HG03064 (cell line): ENCODE results near the gene CHST11.

Experiments used
- ATAC-seq: cut with Tn5 transposase; IDR thresholded peaks from one replicate; pipeline ENCODE4 v1.9.1; 2021; ENCODE audit warnings: low read depth; ENCODE audit not compliant: unreplicated experiment

The CHST11 gene

DNA sequence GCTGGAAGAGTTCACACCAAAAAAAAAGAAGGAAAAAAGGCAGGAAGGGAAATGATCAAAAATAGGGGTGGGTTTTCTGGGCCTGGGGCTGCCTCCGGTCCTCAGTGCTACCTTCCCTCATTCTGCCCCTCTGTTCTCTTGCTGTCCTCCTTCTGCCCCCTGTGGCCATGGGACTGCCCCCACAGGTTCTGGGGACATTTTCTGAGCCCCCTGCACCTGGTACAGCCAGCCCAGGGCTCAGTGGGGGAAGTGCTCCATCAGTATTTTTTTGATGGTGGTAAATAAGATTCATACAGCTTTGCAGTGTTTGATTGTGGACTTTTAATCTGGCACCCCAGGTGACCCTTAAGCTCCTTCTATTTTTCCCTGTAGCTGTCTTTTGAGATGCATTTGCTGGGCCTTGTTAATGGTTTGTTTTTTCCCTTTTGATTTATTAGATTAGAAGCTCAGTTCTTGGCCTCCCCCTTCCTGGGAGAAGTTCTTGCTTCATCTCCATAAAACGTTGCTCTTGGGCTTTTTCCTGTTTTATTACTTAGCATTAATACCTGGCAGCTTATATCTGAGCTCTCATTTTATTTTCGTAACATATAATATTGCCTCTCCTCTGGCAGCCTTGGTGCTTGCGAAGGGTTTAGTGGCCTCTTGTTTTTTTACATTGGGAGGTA is 43.1 kb downstream of the CHST11 start:
- ATAC-seq = no peak

- ATAC-seq = no peak
Measured at GRCh38 chr12:104501115-104501514, 44.4 kb downstream of the CHST11 start.

DNA sequence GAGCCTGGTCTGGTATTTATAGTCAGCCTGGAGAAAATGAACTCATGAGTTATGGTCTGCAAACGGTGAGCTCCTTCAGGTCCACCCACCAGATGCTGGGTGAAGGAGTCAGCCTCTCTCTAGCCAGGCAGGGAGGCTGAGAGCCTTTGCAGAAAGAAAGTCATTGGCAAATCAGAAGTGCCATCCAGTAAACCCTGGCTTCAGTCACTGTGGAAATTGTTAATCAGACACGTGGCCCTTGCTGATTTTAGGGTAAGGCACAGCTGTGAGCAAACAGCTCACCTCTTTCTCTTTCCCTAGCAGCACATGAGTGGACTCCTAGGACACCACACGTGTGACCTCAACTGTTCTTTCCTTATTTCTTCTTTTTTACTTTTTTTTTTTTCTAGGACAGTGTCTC is 44.9 kb downstream of the CHST11 start:
- ATAC-seq = no peak

GRCh38 chr12:104502217-104502616 is 45.5 kb downstream of the CHST11 start:
- ATAC-seq = no peak

GRCh38 chr12:104502638-104503037 is 45.9 kb downstream of the CHST11 start:
- ATAC-seq = no peak

DNA sequence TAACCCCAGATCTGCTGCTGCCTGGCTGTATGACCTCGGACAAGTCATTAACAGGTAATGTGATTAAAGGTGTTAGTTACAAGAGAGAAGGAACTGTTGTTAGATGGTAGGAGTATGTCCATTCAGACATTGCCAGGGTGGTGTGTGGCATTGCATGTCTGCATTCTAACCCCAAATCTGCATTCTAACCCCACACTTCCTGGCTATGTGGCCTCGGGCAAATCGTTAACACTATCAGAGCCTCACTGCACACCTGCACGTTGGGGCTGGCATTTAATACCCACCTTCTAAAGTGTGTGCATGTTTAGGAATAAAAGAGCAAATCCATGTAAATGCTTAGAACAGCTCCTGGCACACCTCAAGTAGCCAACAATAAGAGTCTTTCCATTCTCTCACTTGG is 46.4 kb downstream of the CHST11 start:
- ATAC-seq = no peak

GRCh38 chr12:104504146-104504545 is 47.4 kb downstream of the CHST11 start:
- ATAC-seq = no peak

GRCh38 chr12:104505095-104505818 is 48.5 kb downstream of the CHST11 start:
- ATAC-seq = peak; percentile 95

DNA sequence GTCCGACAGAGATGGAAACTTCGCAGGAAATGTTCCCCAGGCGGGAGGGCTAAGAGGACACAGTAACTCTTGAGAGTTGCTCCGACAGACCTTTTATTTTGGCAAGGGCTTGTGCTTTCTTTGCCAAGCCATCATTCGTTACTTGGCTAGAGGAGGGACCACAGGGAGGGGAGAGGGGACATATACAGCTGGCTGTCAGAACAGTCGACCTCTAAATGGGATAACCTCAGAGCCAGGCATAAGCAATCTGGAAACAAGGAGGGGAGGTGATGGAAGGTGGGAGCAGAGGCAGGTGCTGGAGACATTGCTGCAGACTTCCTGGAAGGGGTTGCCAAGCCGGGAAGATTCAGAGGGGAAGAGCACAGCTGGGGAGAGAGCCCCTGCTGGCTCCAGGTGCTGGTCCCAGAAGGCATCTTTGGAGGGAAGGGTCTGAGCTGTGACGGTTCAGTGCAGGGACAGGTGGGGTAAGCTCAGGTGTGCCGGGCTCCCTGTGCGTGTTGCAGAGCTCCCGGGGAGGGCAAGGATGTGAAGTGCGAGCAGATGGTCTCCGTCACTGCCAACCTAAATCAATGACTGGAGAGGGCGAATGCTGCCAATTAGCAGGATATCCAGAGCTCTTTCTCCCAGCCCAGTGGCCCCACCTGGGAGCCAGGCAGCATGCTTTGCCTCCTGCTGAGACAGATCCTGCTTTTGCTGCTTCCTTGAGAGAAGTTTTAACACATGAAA is 50.1 kb downstream of the CHST11 start:
- no peak for ATAC-seq

GRCh38 chr12:104507672-104508071 is 50.9 kb downstream of the CHST11 start:
- ATAC-seq = no peak

DNA sequence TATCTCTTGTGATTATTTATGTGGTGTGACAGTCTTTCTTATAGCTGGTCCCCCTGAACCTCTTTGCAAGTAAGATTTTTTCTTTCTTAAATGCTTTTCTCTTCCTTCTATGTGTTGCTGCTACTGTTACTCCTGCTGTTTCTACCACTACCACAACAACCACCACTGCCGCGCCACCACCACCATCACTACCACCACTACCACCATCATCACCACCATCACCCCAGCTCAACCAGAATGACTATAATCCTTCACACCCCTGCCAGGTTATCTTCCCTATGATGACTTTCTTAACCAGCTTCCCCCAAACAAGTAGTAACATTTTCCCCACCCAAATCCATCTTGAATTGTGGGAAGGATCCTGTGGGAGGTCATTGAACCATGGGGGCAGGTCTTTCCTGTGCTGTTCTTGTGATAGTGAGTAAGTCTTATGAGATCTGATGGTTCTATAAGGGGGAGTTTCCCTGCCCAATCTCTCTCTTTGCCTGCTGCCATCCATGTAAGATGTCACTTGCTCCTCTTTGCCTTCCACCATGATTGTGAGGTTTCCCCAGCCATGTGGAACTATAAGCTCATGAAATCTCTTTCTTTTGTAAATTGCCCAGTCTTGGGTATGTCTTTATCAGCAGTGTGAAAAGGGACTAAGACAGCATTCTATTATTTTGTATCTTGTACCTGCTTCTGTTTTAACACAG is 52.2 kb downstream of the CHST11 start:
- no peak for ATAC-seq

DNA sequence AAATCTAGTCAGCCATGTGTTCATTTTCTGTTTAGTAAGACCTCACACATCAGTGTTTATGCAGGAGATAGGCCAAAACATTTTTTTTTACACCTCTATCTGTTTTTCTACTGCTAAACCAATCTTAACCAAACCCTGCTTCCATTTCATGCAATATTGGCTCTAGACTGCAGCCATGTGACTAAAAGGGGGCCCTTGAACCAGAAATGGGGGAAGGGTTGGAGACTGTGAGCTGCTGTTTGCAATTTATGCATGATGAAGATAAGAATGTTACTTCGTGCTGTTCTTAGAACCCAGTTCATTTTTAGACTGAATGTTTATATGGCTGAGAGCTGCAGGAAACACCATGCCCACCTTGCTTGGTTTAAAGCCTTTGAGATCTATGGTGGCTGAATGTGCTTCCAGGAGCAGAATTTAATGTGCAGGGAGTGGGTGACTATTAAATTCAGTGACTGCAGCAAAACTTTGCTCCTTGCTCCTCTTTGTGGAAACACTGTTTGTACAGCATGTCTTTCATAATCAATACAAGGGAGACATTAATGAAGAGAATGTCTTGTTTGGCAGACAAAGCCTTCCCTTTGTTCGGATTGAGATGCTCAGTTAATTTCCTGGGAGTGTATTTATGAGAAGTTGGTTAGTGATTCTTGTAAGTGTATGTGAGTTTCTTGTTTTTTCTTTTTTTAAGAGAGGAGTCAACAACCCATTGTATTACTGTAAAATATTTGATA is 53.6 kb downstream of the CHST11 start:
- ATAC-seq = no peak

DNA sequence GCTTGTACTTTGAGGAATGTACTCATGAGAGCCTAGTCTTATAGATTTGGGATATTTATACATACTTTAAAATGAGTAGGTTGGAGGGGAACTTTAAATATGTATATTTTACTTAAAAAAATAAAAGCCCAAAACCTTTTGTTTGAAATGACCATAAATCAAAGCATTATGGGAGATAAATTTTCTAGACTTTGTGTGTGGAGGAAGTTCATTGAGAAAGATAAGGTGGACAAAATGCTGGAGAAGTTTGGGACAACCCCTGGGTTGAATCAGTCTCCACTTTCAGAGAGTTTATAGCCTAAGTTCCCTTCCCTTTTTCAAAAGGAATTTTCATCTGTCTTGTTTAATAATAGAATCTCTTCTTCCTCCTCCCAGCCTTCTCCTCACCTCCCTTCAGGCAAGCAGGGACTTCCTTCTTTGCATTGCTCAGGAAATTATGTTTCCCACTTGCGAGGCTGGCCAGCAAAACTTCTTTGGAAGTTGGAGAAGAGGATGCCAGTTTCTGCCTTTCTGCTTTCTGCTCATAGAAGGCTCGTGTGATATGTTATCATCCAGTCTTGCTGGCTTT is 54.2 kb downstream of the CHST11 start:
- ATAC-seq = no peak

DNA sequence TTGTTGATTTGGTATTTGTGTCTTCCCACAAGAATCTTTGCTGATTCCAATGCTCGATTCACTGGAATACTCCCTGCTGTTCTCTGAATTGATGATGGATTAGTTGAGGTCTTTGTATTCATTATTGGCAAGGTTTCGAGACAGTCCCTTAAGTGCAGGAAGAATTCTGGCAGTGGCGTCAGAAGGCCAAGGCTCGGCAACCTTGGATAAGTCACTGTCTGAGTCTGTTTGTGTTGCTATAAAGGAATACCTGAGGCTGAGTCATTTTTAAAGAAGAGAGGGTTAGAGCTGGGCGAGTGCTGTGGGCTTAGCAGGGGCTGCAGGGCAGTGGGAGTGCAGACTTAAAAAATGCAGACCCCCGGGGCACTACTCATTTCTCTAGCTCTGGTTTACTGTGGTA is 56.9 kb downstream of the CHST11 start:
- ATAC-seq = no peak

GRCh38 chr12:104514092-104514810 is 57.5 kb downstream of the CHST11 start:
- no peak for ATAC-seq

GRCh38 chr12:104515899-104516298 is 59.2 kb downstream of the CHST11 start:
- no peak for ATAC-seq

DNA sequence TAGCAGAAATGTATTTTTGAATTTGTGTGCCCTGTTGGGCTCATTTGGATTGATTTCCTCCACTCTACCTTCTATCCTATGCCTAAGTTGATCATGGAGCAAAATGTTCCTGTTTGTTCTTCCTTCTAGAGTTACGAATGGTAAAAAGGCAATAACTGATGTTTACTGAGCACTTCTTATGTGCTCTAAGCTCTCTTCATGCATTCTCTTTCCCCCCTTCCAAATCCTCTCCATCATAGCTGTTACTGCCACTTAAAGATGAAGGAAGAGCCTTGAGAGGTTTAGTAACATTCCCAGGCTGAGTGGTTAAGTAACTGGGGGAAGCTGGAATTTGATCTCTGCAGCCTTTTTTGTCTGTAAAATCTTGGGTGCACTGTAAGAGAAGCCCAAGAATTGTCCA is 60.1 kb downstream of the CHST11 start:
- ATAC-seq = no peak

DNA sequence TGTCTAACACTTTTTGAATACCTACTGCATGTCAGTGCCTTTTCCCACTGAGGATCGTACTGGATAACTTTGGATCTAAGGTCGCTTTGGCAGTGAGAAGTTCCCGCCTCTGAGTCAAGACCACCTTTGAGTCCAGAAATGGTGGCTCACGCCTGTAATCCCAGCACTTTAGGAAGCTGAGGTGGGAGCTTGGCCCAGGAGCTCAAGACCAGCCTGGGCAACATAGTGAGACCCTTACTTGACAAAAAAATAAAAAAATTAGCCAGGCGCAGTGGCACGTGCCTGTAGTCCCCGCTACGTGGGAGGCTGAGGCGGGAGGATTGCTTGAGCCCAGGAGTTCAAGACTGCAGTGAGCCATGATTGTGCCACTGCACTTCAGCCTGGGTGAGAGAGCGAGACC is 61.1 kb downstream of the CHST11 start:
- no peak for ATAC-seq

- ATAC-seq = no peak
Measured at GRCh38 chr12:104519190-104520019, 62.7 kb downstream of the CHST11 start.
